Fibroblast of skin of scalp (primary cell): Measurements from ENCODE around the gene NFIX.
A peak's percentile ranks its signal among the peaks of the same experiment; 100 is the strongest.

Source experiments
- DNase-seq: peaks from one replicate; pipeline ENCODE4 v3.0.0-alpha.2; 2013

Gene NFIX

DNA sequence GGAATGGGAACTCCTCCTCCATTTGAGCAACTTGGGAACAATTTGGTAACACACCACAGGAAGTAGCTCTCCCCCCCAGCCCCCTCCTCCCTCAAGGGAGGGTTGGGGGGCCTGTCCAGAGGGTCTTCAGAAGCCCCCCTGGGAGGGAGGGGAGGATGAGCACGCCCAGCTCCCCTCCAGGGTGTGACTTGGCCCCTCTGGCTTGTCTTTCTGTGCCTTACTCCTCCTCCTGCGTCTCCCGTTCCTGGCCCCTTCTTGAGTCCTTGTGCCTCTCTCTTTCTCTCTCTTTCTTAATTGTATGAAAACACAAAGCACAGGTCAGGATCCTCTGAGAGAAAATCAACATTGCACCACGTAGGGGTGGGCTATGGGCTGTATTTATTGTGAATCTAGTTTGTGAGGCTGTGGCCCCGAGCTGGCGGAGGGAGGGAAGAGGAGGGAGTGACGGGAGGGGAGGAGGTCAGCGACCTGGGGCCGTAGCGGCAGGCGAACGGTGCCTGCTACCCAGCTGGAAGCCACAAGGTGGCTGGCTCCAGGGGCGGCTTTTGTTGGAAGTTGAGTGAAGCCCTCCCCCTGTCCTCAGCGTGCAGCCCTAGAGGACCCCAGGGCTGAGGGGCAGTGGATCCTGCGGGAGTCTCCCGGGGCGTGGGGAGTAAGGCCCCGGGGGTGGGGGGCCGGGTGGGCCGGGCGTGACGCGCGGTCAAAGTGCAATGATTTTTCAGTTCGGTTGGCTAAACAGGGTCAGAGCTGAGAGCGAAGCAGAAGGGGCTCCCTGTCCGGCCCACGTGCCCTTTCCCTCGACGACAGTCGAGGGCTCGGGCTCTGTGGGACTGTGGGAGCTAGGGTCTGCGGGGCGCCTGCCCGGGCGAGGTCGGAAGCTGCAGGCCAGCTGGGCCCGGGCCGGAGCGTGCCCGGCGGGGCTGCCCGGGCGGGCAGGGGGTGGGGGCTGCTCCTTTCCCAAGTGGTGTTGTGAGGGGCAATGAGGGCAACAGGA, 101.0 kb downstream of the NFIX start:
- DNase-seq: no peak

DNA sequence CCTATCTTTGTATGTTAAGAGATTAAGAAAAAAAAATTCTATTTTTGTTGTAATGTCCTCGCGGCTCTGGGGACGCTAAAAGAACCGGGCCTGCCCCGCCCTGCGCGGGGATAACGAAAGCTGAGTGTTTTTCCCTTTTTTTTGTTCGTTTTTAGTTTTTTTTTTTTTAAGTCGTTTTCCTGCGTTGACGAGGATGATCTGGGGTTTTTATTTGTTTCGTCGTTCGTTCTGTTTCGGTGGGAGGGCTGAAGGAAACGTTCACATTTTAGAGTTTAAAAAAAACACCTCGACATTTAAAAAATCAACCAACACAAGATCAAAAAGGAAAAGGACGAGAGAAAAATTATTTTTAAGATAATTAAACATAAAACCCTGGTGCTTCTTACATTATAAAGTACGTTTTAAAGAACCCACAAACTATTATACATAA, 101.8 kb downstream of the NFIX start:
- DNase-seq: no peak

DNA sequence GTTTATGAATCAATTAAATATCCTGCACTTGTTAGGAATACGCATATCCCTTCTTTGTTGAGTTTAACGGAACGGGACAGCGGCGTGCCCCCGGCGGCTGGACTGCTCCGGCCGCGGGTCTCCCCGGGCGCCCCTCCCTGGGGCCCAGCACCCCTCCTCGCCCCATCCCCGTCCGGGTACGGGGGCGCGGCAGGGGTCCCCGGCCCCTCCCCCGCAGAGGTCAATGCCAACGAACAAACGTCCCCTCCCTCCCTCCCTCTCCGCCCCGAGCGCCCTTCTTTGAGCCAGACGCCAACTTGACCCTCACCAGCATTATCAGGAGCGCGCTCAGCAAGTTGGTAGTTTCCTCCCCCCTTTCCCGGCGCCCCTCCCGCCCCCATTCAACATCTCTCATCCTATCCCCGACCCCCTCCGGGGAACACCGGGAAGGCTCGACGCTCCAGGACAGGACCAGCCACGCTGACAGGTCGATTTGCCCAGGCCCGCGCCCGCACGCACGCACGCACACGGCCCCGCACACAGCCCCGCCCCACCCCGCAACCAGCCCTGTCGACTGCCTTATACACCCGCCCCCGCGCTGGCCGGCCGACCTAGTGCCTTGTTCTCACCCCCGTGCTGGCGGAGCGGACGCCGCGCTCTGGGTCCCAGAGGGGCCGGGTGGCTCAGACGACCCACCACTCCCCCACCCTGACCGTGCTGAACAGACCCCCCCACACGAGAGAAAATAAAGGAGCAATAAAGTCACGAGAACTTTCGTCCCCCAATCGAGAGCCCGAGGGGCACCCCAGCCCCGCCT, 102.4 kb downstream of the NFIX start:
- DNase-seq: no peak

DNA sequence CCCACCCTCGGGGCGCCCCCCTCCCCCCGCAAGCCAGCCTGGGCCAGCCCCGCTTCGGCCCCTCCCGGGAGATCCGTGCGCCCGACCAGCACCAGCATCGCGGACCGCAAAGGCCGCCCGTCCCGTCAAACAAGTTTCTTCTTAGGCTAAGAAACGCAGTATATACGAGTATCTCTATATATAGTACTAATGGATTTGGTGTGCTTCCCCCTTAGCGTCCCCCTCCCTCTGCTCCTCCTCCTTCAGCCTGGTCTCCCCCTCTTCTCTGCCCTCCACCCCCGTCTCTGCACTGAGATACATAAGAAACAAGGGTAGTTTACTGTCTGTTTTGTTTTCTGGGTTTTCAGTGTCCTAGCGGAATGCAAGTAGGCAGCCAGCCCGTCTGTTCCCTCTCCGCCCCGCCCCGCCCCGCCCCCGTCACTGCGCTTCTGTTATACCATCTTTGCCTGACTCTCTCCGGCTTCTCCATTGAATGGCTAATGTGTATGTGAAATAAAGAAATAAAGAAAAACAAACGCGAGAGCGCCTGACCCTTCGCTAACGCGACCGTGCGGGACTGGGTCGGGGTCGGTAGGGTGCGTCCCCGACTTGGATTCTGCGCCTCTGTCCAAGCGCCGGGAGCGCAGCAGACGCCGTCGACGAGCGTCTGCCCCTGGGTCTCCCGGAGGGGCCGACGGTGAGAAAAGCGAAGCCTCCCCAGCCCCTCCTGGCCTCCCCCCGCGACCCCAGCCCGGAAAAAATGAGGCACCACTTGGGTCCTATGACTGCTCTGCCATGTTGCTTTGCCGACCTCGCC, 103.2 kb downstream of the NFIX start:
- DNase-seq: peak; percentile 74

DNA sequence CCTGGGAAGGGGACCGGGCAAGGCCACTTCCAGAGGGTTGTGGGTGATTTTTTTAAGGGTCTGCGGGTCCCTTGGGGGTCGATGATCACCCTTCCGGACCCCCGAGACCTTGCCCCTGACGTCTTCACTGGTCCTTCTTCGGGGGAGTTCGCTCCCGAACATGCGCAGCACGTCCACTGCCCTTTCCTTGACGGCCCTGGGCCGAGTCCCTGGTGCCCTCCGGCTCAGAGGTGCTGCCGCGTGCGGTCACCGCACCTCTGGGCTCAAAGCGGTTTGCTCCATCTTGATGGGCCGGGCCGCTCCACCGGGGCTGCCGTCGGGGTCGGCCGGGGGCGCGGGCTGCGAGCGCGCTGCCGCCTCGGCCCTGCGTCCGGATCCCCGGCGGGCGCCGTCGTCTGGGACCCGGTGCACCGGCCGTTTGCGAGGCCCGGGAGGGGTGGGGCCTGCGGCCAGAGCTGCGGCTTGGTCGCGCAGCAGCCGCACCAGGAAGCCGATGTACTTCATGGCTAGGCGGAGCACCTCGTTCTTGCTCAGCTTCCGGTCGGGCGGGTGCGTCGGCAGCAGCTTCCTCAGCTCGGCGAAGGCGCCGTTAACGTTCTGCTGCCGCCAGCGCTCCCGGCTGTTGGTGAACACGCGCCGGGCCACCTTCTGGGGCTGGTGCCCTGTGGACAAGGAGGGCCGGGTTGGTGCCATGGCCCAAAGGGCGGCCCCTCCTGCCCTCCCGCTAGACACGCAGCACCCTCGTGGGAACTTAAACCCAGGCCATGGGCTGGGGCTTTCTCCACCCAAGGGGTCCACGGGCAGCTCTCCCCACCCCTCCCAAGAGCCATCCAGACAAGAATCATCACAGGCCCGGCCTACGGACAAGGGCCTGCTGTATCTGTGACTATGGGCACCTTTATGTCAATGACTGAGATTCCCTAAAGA, 104.1 kb downstream of the NFIX start:
- peak; percentile 52 for DNase-seq

DNA sequence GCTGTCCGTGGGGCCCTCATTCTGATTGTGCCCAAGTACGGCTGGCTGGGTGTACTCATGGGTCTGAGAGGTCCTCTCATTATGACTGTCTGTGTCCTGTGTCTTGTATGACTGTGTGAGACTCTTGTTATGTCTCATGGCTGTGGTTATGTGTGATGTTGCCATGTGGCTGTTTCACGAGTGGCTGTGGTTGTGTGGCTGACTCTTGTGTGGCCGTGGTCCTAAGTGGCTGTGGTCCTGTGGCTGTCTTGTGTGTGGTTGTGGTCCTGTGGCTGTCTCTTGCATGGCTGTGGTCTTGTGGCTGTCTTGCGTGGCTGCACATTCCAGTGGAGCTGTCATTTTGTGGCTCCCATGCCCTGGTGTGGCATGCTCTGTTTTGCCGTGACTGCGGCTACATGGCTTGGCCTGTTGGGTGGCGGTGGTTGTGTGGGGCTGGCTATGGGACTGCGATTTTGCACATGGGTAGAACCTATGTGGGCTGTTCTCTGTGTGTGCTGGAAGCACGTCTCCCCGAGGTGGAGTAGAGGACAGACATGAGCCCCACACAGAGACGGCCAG, 104.8 kb downstream of the NFIX start:
- peak; percentile 49 for DNase-seq

DNA sequence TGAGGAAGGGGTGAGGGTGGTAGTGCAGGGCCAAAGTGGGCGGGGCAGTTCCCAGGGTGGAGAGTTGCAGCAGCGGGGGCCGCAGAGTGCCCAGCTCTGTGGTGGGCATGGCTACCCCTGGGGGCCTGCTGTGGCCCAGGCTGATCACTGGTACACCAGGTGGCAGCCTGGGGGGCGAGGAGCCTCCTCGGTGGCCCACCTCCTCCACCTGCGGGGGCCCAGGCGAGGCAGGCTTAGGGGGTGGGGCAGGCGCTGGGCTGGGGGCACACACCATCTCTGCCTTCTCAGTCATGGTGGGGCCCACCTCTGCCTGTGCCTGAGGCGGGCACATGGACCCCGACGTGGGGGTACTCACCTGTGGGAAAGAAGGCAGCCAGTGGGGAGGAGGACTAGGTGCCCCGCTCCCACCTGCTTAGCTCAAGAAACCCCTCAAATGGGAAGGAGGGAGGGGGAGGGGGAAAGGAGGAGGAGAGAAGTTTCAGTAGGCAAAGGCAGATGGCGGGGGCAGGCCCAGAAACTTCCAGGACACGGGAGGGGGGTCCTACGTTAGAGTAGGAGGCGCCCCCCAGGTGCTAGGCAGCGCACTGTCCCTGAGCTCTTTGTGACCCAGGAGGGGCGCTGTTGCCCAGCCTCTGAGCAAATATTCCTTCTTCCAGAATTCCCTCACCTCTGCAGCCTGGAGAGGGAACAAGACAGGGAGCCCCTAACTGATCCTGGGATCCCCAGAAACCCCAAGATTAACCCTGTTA, 105.7 kb downstream of the NFIX start:
- no peak for DNase-seq

DNA sequence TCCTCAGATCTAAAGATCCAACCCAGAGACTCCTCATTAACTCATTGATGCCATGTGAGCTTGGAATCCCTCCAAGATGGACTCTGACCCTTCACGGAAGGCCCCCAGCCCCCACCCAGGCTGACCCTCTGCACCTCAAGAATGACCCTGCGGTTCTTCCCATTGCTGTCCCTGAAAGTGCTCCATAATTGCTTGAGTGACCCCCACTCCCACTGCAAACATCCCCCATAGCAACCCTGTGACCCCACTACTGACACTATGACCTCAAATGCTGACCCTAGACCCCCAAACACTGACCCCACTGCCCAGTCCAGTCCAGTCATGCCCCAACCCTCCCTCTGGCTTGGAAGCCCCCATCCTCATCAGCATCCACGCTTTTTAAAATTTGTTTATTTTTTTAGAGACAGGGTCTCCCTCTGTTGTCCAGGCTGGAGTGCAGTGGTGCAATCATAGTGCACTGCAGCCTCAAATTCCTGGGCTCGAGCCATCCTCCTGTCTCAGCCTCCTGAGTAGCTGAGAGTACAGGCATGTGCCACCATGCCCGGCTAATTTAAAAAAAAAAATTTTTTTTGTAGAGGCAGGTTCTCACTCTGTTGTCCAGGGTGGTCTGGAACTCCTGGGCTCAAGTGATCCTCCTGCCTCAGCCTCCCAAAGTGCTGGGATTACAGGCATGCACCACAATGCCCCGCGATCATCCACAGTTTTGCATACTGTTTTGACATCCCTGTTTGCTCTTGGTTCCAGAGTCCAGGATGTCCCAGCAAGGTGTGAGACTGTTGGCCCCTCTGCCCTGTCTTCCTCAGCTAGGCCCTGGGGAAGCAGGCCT, 106.5 kb downstream of the NFIX start:
- DNase-seq: no peak

DNA sequence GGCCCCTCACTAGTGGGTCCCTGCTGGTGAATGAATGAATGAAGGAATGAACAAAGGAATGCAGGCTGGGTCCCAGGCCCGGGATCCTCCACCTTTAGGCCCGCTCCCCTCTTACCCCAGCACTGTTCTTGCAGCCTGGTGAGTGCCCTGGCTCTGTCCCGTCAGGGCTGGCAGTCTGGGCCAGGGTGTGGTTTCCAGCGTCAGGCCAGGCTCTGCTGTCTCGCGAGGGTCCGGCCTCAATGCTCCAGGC, 107.1 kb downstream of the NFIX start:
- DNase-seq: no peak

DNA sequence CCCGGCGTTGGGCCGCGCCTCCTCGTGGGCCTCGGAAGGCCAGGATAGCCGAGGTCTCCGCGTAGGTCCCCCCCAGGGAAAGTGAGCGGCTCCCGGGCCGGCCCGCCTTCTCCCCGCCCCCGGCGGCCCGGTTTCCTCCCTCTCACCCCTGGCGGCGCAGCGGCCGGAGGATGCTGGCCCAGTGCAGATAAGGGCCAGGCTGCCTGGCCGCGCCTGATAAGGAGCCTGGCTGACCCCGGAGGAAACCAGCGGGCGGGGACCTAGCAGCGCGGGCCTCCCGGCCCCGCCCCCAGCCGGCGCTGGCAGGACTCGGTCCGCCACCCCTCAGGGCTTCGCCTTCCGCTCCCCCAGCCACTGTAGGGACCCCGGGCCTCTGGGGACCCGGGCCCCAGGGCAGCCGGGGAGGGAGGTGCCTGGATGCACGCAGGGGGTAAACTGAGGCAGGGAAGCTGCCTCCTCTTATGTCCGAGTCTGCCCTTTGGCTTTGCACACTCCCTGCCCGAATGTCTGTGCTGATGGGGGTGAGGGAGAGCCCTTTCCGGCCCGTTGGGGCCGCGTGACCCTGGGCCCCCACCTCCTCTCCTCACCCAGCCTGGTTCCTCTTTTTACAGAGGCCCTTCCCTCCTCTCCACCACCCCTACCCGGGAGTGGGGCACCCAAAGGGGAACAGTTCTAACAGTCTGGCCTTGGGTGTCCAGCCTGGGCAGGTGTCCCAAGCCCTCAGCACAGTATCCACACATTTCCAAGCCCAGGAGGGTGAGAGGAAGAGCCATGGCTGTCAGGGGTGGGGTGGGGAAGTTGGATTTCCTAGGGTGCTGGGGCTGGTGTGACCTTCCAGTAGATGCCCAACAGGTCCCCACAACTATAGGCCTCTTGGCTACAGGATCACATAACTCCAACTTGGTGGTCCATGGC, 107.6 kb downstream of the NFIX start, which contains the start of gene LYL1:
Gene LYL1 (minus strand): TSS at position 193 of the 915 bp plus-strand sequence. CDS start 1,687 bp downstream, outside the sequence.
- DNase-seq: no peak

DNA sequence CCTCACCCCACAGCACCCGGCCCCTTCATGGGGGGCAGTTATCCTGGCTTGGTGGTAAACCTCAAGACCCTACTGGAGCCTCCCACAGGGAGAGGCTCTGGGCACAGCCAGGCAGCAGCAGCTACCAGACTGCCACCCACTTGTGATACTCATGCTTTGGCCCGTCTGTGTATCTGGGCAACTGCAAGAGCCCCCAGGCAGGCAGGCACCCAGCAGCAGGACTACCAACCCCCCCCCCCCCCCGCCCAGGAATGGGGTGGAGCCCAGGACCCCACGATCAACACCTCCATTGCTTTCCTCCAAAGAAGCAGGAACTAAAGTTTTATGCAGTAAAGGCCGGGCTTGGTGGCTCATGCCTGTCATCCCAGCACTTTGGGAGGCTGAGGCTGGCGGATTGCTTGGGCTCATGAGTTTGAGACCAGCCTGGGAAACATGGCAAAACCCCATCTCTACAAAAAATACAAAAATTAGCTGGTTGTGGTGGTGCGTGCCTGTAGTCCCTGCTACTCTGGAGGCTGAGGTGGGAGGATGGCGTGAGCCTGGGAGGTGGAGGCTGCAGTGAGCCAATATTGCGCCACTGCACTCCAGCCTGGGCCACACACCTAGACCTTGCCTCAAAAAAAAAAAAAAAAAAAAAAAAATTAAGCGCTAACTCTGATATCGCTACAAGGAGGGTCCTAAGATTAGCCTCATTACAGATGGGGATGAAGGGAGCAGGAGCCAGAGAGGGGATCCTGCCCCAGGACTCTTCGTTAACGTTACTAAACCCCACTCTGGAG, 108.5 kb downstream of the NFIX start:
- DNase-seq: no peak

DNA sequence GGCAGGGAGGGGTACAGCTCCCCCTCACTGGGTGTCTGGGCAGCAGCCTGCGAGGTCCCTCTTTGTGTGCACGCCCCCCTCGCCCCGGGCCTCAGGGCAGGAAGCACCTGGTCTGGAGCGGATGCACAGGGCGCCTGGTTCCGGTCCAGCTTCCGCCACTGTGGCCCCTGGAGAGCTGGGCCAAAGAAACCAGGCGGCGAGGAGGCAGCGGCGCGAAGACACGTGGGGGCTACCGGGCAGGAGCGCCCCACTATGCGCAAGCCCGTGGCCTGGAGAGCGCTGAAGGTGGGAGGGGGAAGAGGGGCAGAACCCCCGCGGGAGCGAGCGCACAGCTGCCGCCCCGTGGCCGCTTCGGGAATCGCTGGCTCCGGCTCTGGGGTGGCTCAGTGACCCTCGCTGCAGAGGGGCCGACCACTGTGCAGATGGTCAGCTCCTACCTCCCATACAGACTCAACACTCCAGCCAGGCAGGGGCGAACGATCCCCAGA, 109.1 kb downstream of the NFIX start:
- DNase-seq: no peak

DNA sequence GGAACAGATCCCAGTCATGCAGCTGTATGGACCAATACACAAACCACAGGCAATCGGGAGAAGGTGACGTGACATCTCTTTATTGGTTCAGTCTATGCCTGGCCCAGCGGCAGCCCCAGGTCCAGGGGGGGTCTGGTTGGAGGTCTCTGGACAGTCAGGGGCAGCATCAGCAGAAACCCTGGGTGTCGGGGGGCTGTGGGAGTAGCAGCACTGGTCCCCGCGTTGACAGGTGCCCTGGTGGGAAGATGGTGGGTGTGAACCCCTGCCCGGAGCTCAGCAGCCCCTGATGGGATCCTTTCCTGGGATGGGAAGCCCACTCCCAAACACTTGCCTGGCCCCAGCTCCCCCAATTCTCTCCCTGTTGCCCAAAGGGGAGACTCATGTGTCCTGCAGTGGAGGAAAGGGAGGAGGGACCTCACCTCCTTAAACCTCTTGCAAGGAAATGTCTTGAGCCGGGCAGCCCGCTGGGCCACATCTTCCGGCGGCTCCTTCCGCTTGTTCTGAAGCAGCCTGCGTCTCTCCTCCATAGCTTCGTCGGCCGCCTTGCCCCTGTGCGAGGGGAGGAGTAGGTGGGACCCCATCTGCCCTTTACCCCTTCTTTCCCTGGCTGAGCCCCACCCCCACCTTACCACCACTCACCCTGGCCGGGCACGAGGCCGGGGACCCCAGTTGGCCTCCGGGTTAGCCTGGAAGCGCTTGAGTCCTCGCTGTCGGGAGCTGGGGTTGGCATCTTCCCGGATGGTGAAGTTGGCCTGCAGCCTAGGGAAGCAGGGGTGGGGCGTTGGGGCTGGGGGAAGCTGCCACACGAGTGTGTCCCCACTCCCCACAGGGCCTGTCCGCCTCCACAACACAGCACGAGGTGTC, 109.8 kb downstream of the NFIX start:
- DNase-seq: no peak

DNA sequence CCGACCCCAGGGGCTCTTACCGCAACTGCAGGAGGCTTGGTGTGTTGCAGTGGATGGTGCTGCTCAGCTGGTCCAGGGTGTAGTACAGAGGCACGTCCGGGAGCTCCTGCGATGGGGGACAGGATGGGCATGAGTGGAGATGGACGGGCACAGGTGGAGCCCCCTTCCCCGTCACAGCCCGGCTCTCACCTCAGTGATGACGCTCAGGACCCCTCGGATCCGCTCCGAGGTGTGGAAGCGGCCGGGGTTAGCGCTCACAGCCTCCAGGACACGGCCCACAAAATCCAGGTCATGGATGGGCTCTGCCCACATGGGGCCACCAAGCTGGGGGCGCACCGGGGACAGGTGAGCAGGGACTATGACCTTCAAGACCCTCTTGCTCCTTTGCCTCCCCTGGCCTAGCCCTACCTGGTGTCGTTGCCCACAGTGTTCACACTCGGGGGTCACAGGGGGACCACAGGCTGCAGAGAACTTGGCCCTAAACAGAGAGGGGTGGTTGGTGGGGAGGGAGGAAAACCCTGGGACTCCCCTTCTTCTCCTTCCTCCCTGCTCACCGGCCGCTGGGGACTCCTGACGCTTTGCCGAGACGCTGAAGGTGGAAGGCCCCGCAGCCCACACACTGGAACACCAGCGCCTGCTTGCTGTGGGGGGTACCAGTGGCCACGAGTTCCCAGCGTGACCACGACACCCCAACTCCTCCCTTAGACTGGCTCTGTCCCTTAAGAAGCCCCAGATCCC, 114.3 kb downstream of the NFIX start:
- DNase-seq: no peak

DNA sequence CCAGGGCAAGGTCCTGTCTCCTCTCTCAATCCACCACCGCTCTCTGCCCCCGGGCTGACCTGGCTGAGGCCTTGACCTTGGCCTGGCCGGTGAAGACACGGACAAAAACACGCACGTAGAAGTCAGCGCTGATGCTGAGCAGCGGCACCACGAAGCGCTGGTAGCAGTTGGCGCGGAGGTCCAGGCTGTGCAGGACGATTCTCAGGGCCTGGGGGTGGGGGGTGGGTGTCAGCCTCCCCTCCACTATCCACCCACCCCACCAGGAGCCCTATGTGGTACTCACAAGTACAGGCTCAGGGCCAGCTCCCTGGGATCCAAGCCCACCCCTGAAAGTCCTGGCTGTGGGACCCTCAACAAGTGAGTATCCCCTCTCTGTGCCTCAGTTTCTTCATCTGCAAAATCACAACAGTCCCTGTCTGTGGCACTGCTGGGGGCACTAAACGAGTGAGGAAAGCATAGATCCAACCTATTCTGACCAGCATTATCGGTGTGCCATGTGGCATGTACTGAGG, 114.9 kb downstream of the NFIX start:
- DNase-seq: no peak

DNA sequence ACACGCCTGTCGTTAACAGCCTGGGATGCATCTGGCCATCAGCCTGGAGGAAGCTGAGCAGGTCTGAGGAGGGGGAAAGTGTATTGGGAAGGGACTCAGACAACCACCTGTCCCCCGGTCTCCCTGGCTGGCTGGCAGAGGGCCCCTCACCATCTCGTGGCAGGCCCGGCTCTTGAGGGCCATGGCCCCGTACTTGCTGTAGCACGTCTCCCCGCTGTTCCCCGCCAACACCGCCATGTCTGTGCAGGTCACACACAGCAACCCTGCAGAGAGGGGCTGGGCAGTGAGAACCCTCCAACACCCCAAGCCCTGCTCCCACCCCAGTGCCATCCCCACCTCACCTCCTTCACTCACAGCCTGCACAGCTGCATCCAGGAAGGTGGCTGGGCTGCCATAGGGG, 117.3 kb downstream of the NFIX start:
- no peak for DNase-seq
